Stimulated activated naive CD8-positive, alpha-beta T cell treated with anti-CD3 and anti-CD28 coated beads, Interleukin-15, Interleukin-2, amounts not matched to agents 100 ng/mL and 50 ng/mL, for 24 hours (primary cell): ENCODE results near the gene ZNF627.
"Not testable (repeated sequence)": the region's sequence is repeated elsewhere in the genome, so short reads cannot be mapped to it uniquely, and the experiment has no call there.

Experiments used
- H3K27ac Mint-ChIP-seq: one replicate; pipeline ENCODE4 v1.8.0; 2021; ENCODE audit warnings: mild to moderate bottlenecking, mixed read lengths
- H3K27me3 Mint-ChIP-seq: one replicate; pipeline ENCODE4 v1.8.0; 2021; ENCODE audit warnings: mixed read lengths
- H3K36me3 Mint-ChIP-seq: one replicate; pipeline ENCODE4 v1.8.0; 2021; ENCODE audit warnings: low read depth, mixed read lengths
- H3K4me1 Mint-ChIP-seq: one replicate; pipeline ENCODE4 v1.8.0; 2021; ENCODE audit warnings: low read depth, mixed read lengths
- H3K4me3 Mint-ChIP-seq: one replicate; pipeline ENCODE4 v1.8.0; 2021; ENCODE audit warnings: mild to moderate bottlenecking, mixed read lengths
- H3K9me3 Mint-ChIP-seq: one replicate; pipeline ENCODE4 v1.8.0; 2021; ENCODE audit warnings: mixed read lengths

ZNF627 gene

DNA sequence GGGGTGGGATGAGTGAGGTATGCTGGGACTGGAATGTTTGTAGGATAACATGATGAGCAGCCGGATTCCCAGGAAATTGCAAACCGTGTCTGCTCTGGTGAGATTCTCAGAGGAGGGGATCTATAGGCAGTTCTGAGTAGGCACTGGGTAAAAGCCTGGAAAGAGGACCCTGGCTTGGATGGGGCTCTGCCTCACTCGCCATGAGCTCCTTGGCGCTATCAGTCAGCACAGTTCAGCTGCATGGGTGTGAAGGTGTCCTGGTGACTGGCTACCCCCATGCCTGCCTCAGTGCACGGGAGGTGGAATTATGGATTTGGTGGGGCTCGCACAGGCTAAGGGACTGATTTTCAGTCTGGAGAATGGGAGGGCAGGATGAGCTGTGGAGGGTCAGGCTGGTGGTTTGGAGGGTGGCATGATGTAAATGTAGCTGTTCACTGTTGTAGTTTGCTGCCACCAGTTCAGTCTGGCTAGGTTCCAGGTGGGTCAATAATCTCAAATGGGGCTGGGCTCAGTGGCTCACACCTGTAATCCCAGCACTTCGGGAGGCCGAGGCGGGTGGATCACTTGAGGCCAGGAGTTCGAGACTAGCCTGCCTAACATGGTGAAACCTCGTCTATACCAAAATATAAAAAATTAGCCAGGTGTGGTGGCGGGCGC lies 9.2 kb upstream of the ZNF627 start:
- Mint-ChIP-seq H3K27me3 (no peaks in the 10 kb centered on the region), H3K27ac (no peak overlapping the region), H3K9me3 (no peaks in the 10 kb centered on the region), H3K36me3 (no peaks in the 10 kb centered on the region), H3K4me1 (peaks cover 16% of the 10 kb centered on the region), H3K4me3 (no peak overlapping the region)

DNA sequence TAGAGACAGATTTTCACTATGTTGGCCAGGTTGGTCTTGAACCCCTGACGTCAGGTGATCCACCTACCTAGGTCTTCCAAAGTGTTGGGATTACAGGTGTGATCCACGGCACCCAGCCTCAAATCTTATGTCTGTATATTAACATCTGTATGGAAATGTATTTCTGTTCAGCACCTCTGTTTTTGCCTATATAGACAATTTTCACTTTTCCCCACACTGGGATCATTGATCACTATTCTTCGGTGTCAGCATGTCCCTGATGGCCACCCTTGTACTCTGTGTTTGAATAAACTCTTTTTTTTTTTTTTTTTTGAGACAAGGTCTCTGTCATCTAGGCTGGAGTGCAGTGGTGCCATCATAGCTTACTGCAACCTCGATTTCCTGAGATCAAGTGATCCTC lies 3.2 kb upstream of the ZNF627 start:
- Mint-ChIP-seq H3K4me1 (peaks cover 17% of the 10 kb centered on the region), H3K36me3 (peaks cover 1% of the 10 kb centered on the region), H3K4me3 (no peak overlapping the region), H3K27me3 (no peaks in the 10 kb centered on the region), H3K27ac (no peak overlapping the region), H3K9me3 (no peaks in the 10 kb centered on the region)

DNA sequence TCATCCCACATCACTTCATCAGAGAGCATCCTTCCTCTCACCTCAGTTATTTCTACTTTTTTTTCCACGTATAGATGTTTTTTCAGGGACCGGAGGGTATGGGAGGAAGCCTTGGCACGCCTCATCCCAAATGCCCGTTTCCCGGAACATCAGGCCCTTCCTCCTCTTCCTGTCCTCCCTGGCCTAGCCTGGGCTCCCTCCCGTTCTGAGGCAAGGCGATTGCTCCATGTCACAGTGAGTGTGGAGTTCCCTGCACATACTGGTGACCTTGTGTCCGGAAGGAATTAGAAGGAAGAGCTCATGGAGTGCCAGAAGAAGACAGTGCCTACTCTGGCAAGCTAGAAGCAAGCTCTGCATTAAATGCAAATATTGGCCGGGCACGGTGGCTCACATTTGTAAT lies 1.1 kb upstream of the ZNF627 start:
- Mint-ChIP-seq H3K4me3 (no peak overlapping the region), H3K36me3 (peaks cover 12% of the 10 kb centered on the region), H3K9me3 (no peaks in the 10 kb centered on the region), H3K27ac (no peak overlapping the region), H3K4me1 (peaks cover 26% of the 10 kb centered on the region), H3K27me3 (no peaks in the 10 kb centered on the region)

DNA sequence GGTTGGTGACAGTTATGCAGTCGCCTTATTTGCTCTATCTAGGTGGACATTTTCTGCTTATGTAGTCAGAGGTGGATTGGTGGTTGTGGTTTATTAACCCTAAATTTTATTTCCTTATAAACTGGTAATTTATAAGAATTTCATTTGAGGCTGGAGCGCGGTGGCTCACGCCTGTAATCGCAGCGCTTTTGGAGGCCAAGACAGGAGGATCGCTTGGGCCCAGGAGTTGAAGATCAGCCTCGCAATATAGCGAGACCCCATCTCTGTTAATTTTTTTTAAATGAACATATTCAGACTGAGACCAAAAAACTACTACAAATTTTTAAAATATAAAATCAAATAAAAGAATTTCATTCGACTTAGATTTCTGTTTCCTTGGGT lies 810 bp downstream of the ZNF627 start:
- Mint-ChIP-seq H3K27me3 (no peaks in the 10 kb centered on the region), H3K4me1 (peaks cover 30% of the 10 kb centered on the region), H3K9me3 (no peaks in the 10 kb centered on the region), H3K36me3 (peaks cover 24% of the 10 kb centered on the region), H3K27ac (peak overlapping the region; percentile 73), H3K4me3 (peak overlapping the region; percentile 92)

DNA sequence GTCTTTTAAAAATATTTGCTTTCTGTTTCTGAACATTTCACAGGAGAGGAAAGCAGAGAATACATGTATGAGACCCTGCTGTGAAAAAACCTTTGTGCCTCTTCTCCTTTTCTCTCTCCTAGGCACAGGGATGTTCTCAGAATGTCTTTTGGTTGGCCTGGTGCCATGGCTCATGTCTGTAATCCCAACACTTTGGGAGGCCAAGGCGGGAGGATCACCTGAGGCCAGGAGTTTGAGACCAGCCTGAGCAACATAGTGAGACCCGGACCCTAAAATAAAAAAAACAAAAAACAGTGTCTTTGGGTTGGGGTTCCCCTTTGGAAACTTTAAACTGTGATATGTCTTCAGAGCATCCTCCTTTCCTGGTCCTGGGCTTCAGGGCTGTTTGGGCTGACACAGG lies 1.5 kb downstream of the ZNF627 start:
- Mint-ChIP-seq H3K27ac (no peak overlapping the region), H3K27me3 (no peaks in the 10 kb centered on the region), H3K36me3 (peaks cover 28% of the 10 kb centered on the region), H3K4me3 (peak overlapping the region; percentile 75), H3K9me3 (no peaks in the 10 kb centered on the region), H3K4me1 (peaks cover 30% of the 10 kb centered on the region)

DNA sequence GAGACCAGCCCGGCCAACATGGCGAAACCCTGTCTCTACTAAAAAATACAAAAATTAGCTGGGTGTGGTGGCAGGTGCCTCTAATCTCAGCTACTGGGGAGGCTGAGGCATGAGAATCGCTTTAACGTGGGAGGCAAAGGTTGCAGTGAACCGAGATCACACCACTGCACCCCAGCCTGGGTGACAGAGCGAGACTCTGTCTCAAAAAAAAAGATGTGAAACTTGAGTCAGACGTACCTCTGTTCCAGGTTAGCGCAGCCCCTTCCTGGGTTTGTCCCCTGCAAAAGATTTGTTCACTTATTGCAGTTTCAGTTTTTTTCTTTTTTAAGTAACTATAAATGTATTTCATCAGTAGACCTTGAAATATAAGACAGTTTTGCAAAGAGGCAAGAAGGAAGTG lies 2.4 kb downstream of the ZNF627 start:
- peaks cover 30% of the 10 kb centered on the region for H3K4me1 Mint-ChIP-seq
- not testable (repeated sequence) for H3K9me3 Mint-ChIP-seq, H3K27ac Mint-ChIP-seq, H3K27me3 Mint-ChIP-seq, H3K4me3 Mint-ChIP-seq
- H3K36me3 Mint-ChIP-seq: peaks cover 38% of the 10 kb centered on the region

DNA sequence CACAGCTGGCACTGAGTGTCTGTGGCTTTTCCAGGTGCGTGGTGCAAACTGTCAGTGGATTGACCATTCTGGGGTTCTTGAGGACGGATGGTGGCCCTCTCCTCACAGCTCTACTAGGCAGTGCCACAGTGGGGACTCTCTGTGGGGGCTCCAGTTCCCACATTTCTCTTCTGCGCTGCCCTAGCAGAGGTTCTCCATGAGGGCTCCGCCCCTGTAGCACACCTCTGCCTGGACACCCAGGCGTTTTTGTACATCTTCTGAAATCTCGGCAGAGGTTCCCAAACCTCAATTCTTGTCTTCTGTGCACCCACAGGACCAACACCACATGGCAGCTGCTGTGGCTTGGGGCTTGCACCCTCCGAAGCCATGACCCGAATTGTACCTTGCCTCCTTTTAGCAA lies 9.2 kb downstream of the ZNF627 start:
- Mint-ChIP-seq H3K9me3 (peaks cover 14% of the 10 kb centered on the region), H3K4me3 (no peak overlapping the region), H3K27ac (no peak overlapping the region), H3K4me1 (peaks cover 4% of the 10 kb centered on the region), H3K36me3 (peaks cover 57% of the 10 kb centered on the region), H3K27me3 (no peaks in the 10 kb centered on the region)

DNA sequence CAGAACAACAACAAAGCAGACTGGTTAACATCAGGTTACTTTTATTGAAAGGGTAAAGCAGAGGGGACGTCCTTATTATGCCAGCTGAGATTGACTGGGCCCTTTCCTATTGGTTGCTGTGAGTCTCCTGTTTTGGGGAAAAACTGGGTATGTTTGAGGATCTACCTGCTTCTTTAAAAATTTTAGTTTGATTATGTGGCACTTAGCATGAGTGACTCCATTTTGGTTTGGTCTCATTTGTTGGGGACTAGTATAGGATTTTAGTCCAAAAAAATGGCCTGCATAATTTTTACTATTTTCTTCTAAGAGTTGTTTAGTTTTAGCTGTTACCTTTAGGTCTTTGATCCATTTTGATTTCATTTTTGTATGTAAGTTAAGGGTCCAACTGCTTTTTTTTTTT lies 14.4 kb downstream of the ZNF627 start:
- no peaks in the 10 kb centered on the region for H3K27me3 Mint-ChIP-seq
- H3K4me3 Mint-ChIP-seq: no peak overlapping the region
- peaks cover 27% of the 10 kb centered on the region for H3K36me3 Mint-ChIP-seq
- peaks cover 9% of the 10 kb centered on the region for H3K9me3 Mint-ChIP-seq
- H3K4me1 Mint-ChIP-seq: peaks cover 11% of the 10 kb centered on the region
- H3K27ac Mint-ChIP-seq: no peak overlapping the region

DNA sequence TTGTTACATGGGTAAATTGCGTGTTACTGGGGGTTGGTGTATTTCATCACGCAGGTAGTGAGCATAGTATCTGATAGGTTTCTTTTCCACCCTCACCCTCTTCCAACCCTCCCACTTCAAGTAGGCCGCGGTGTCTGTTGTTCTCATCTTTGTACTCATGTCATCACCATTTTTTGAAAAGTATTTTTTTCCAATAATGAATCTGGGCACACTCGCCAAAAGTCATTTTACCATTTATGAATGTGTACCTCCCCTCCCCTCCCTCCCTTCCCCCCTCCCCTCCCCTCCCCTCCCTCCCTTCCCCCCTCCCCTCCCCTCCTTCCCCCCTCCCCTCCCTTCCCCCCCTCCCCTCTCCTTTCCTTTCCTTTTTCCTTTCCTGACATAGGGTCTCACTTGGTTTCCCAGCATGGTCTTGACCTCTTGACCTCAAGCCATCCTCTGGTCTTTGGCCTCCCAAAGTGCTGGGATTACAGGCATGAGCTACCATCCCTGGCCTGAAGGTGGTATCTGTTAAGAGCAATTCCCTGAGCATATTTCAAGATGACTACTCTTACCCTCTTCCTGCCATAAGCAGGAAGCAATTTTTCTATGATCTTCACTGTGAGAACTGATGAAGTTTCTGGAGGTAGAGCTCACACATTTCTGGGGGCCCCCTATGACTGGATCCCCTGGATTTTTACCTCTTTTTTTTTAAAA lies 15.7 kb downstream of the ZNF627 start:
- Mint-ChIP-seq H3K4me3 (no peak overlapping the region), H3K27ac (no peak overlapping the region), H3K27me3 (no peaks in the 10 kb centered on the region), H3K9me3 (peaks cover 12% of the 10 kb centered on the region), H3K4me1 (peaks cover 11% of the 10 kb centered on the region), H3K36me3 (peaks cover 27% of the 10 kb centered on the region)

DNA sequence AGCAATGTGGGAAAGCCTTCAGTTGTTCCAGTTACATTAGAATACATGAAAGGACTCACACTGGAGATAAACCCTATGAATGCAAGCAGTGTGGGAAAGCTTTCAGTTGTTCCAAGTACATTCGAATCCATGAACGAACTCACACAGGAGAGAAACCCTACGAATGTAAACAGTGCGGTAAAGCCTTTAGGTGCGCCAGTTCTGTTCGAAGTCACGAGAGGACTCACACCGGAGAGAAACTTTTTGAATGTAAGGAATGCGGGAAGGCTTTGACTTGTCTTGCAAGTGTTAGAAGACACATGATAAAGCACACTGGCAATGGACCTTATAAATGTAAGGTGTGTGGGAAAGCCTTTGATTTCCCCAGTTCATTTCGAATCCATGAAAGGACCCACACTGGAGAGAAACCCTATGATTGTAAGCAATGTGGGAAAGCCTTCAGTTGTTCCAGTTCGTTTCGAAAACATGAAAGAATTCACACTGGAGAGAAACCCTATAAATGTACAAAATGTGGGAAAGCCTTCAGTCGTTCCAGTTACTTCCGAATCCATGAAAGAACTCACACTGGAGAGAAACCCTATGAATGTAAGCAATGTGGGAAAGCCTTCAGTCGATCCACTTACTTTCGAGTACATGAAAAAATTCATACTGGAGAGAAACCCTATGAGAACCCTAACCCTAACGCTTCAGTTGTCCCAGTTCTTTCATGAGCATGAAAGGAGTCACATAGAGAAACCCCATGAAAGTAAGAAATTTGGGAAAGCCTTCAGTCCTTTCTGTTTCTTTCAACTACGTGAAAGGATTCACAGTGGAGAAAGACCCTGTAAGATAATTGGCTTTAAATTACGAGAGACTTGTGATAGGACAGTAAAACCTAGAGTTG lies 20.1 kb downstream of the ZNF627 start:
- Mint-ChIP-seq H3K36me3 (peaks cover 66% of the 10 kb centered on the region), H3K27ac (no peak overlapping the region), H3K4me3 (no peak overlapping the region), H3K4me1 (peaks cover 11% of the 10 kb centered on the region), H3K9me3 (peaks cover 25% of the 10 kb centered on the region), H3K27me3 (no peaks in the 10 kb centered on the region)

DNA sequence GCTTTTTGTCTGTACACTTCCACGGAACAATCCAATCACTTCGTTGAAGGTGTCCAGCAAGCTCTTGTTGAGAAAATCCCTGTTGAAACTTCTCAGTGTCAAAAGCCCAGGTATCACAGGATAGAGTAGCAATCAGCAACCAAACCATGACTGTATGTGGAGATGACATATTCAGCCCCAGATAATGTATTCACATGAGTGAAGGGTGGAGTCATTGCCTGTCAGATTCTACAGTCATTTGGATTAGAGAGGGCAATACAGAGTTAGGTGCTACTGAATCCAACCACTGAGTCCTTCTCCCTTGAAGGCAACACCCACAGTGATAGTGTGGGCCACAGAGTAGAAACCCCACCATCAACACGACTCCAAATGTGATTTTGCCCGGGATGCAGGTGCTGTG lies 23.3 kb downstream of the ZNF627 start:
- H3K9me3 Mint-ChIP-seq: peaks cover 25% of the 10 kb centered on the region
- H3K27ac Mint-ChIP-seq: no peak overlapping the region
- peaks cover 59% of the 10 kb centered on the region for H3K36me3 Mint-ChIP-seq
- H3K4me1 Mint-ChIP-seq: peaks cover 17% of the 10 kb centered on the region
- H3K27me3 Mint-ChIP-seq: peaks cover 5% of the 10 kb centered on the region
- H3K4me3 Mint-ChIP-seq: no peak overlapping the region

DNA sequence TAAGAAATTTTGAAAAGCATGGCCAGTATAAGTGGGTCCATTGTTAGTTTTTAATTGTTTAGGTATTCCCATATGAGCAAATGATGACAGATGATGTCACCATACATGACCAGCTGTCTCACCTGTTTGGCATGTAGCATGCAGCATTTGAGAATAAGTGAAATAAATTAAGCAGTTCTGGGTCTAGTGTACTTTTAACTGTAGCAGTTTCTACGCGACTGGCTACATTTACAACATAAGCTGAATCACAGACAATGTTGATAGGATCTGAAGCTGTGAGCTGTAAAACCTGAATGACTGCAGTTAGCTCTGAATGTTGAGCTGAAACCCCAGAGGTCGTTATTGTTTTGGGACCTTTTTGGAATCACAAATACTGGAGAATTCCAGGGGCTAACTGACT lies 25.1 kb downstream of the ZNF627 start:
- not testable (repeated sequence) for H3K4me3 Mint-ChIP-seq, H3K27ac Mint-ChIP-seq
- Mint-ChIP-seq H3K27me3 (peaks cover 12% of the 10 kb centered on the region), H3K4me1 (peaks cover 17% of the 10 kb centered on the region), H3K9me3 (peaks cover 16% of the 10 kb centered on the region), H3K36me3 (peaks cover 45% of the 10 kb centered on the region)

DNA sequence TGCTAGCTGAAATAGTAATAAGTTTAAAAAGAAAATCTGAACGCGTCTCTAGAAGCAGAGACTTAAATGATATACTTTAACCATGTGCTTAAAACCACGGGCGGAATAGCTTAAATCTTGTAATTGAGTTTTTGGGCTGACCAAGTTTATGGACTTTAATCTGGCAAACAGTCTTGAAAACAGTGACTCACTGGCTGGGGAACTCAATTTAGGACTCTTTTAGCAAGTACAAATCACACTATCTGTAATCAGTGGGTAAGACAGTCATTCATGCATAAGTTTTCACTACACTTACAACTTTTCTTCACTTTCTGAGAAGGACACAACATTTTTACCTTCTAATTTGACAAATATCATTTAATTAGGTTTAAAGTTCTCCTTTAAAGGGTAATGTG lies 26.8 kb downstream of the ZNF627 start:
- Mint-ChIP-seq H3K36me3 (peaks cover 28% of the 10 kb centered on the region), H3K4me3 (peak overlapping the region; percentile 71), H3K27ac (no peak overlapping the region), H3K9me3 (peaks cover 8% of the 10 kb centered on the region), H3K4me1 (peaks cover 17% of the 10 kb centered on the region), H3K27me3 (peaks cover 12% of the 10 kb centered on the region)

DNA sequence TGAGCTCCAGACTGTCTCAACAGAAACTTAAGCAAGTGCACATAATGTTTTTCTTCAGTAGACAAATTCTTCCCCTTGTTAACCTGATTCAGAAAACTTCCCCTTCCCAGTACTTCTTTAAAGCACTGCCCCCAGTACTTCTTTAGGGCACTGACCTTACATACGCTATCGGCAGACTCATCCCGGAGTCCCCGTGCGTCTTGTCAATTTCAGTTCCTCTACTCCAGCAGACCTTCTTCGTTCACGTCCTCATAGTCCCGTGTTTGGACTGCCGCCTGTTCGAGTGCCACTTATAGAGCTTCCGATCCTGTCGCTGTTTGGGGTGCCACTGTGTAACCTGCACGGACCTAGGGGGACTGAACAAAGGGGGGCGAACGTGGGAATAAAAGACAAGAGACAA lies 29.0 kb downstream of the ZNF627 start:
- Mint-ChIP-seq H3K4me3 (no peak overlapping the region), H3K27ac (no peak overlapping the region), H3K9me3 (peaks cover under 1% of the 10 kb centered on the region), H3K4me1 (peaks cover 17% of the 10 kb centered on the region), H3K36me3 (peaks cover 8% of the 10 kb centered on the region), H3K27me3 (peaks cover 17% of the 10 kb centered on the region)

DNA sequence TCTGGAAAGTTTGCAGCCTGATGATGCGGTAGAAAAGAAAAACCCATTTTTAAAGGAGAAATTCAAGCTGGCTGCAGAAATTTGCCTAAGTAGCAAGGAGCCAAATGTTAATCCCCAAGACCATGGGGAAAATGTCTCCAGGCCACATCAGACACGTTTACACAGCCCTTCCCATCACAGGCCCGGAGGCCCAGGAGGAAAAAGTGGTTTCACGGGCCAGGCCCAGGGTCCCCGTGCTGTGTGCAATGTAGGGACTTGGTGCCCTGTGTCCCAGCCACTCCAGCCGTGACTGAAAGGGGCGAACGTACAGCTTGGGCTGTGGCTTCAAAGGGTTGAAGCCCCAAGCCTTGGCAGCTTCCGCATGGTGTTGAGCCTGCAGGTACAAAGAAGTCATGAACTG lies 35.9 kb downstream of the ZNF627 start:
- Mint-ChIP-seq H3K36me3 (no peaks in the 10 kb centered on the region), H3K9me3 (peaks cover 3% of the 10 kb centered on the region), H3K4me3 (no peak overlapping the region), H3K27ac (no peak overlapping the region), H3K4me1 (no peaks in the 10 kb centered on the region), H3K27me3 (peaks cover 5% of the 10 kb centered on the region)
